ENCODE measurements around the gene CCDC116. TPM values are rescaled to one million over a fixed set of nuclear protein-coding genes. Genes with fewer than 3 reads are reported as not detected.
"Not testable (repeated sequence)": the region's sequence is repeated elsewhere in the genome, so short reads cannot be mapped to it uniquely, and the experiment has no call there.

Gene CCDC116
- polyA plus RNA-seq, 4 donors, result 0.18 to 0.91 (median 0.42) TPM

DNA sequence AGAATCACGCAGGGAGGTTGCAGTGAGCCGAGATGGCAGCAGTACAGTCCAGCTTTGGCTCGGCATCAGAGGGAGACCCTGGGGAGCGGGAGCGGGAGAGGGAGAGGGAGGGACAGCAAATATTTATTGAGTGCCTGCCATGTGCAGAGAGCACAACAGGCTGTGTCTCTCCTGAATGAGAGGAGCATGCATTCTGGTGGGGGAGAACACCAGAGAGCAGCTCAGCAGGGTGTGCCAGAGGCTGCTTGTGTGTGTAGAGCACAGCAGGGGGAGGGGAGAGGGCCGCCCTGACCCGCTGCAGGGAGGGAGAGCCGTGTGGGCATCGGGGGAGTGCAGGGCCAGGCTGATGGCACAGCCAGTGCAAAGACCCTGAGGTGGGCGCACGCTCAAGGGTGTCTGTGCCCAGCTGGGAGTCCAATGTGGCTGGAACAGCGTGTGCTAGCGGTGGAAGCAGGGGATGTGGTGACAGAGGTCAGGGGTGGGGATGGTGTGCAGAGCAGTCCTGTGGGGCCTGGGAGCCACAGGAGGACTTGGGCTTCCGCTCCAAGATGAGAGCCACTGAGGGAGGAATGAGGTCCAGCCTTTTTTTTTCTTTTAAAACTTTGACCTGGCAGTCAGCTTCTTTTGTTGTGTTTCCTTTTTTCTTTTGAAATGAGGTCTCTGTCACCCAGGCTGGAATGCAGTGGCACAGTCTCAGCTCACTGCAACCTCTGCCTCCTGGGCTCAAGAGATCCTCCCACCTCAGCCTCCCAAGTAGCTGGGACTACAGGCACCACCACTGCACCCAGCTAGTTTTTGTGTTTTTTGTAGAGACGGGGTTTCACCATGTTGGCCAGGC lies 45.3 kb downstream of the CCDC116 start:
- DNase-seq (ENCODE audit: low read depth in 4 of 4, low spot score in 3 of 4), result no peak

GRCh38 chr22:21678842-21679241 lies 46.3 kb downstream of the CCDC116 start:
- DNase-seq (ENCODE audit: low read depth in 4 of 4, low spot score in 3 of 4), result not testable (repeated sequence)

DNA sequence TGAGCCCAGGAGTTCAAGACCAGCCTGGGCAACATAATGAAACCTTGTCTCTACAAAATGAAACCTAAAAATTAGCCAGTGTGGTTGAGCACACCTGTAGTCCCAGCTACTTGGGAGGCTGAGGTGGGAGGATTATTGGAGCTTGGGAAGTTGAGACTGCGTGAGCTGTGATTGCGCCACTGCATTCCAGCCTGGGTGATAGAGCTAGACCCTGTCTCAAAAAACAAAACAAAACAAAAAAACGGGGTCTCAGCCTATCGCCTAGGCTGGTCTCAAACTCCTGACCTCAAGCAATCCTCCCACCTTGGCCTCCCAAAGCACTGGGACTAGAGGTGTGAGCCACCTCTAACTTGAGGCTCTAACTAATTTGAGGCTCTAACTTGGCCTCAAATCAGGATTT lies 46.8 kb downstream of the CCDC116 start:
- no peak for DNase-seq (ENCODE audit: low read depth in 4 of 4, low spot score in 3 of 4)

GRCh38 chr22:21680830-21681565 lies 48.4 kb downstream of the CCDC116 start:
- no peak for DNase-seq (ENCODE audit: low read depth in 4 of 4, low spot score in 3 of 4)

GRCh38 chr22:21681566-21682370 lies 49.2 kb downstream of the CCDC116 start:
- DNase-seq (ENCODE audit: low read depth in 4 of 4, low spot score in 3 of 4), result no peak

DNA sequence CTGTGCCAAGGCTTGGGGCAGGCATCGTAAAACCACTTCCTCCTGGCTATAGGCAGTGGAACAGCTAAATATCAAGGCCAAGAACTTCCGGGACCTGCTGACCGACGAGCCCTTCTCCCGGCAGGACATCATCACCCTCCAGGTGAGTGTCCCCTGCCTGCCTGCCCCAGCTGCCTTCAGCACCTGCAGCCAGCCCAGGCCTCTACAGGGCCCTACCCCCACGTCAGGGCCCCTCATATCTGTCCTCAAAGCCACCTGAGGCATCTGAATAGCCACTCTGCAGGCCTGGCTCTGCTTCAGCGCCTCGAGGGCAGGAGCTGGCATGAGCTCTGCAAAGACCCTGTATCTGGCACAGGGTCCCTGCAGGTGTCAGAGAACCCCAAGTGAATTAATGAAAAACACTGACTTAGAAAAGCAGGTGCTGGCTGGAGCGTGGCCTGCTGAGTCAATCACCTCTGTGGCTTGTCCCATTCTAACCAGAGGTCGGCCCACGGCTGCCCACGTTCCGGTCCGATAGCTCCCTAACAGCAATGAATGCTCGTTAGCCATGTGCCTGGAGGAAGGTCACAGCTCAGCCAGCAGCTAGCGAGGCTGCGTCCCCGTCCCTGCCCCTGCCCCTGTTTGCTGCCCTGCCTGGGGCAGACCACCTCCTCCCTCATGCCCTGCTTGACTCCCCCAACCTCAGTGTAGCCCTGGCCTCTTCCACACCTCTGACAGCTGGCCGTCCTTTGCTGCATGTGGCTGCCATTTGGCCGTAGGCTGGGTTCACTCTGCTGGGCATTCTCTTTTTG lies 50.0 kb downstream of the CCDC116 start:
- DNase-seq (ENCODE audit: low read depth in 4 of 4, low spot score in 3 of 4), result no peak

- DNase-seq (ENCODE audit: low read depth in 4 of 4, low spot score in 3 of 4), result no peak
Measured at GRCh38 chr22:21683401-21683811, 50.8 kb downstream of the CCDC116 start.

GRCh38 chr22:21684492-21685163 lies 52.1 kb downstream of the CCDC116 start:
- no peak for DNase-seq (ENCODE audit: low read depth in 4 of 4, low spot score in 3 of 4)

GRCh38 chr22:21685164-21685513 lies 52.6 kb downstream of the CCDC116 start:
- DNase-seq (ENCODE audit: low read depth in 4 of 4, low spot score in 3 of 4), result no peak

DNA sequence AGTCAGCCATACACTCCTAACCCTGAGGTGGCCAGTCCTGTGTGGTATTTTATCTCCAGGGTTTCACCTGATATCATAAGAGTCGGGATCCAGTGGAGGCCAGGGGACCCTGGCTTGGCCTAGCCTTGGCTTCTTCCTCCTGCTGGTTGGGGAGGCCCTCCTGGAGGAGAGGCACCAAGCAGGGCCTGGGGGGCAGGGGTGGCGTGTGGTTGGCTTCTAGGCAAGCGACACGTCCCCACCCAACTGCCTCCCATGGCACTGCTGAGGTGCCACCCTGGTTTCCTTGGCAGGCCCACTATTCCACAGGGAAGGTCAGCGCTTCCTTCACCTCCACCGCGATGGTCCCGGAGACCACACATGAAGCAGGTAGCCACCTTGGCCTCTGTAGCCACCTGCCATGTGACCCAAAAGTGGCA lies 53.6 kb downstream of the CCDC116 start:
- DNase-seq (ENCODE audit: low read depth in 4 of 4, low spot score in 3 of 4), result no peak

Other genes with a start within 250 kb of the CCDC116 start
- not detected for gene RIMBP3B, start 249.0 kb upstream of the CCDC116 start, polyA plus RNA-seq (ENCODE audit: insufficient read length in 4 of 4)
- gene HIC2, start 215.4 kb upstream of the CCDC116 start, polyA plus RNA-seq (ENCODE audit: insufficient read length in 4 of 4), result 10 to 100 TPM in 1 of 4 donors, 1 to 10 TPM in 3; 8.9 to 11.7 (median 9.4) TPM
- 1 to 10 TPM in 3 of 4 donors, under 1 TPM in 1; 0.79 to 1.9 (median 1.5) TPM for gene TMEM191C, start 165.4 kb upstream of the CCDC116 start, polyA plus RNA-seq (ENCODE audit: insufficient read length in 4 of 4)
- gene RIMBP3C, start 81.3 kb upstream of the CCDC116 start, polyA plus RNA-seq (ENCODE audit: insufficient read length in 4 of 4), result under 1 TPM; 0.25 to 0.50 (median 0.41) TPM
- 10 to 100 TPM; 56.0 to 69.1 (median 63.3) TPM for gene UBE2L3, start 65.0 kb upstream of the CCDC116 start, polyA plus RNA-seq (ENCODE audit: insufficient read length in 4 of 4)
- gene YDJC, start 2.7 kb upstream of the CCDC116 start, polyA plus RNA-seq (ENCODE audit: insufficient read length in 4 of 4), result 10 to 100 TPM in 3 of 4 donors, 1 to 10 TPM in 1; 9.7 to 18.8 (median 12.6) TPM
- gene SDF2L1, start 9.5 kb downstream of the CCDC116 start, polyA plus RNA-seq (ENCODE audit: insufficient read length in 4 of 4), result 10 to 100 TPM; 13.2 to 27.8 (median 17.1) TPM
- gene PPIL2, start 33.3 kb downstream of the CCDC116 start, polyA plus RNA-seq (ENCODE audit: insufficient read length in 4 of 4), result 10 to 100 TPM; 37.7 to 41.5 (median 39.6) TPM
- gene YPEL1, start 103.0 kb downstream of the CCDC116 start, polyA plus RNA-seq (ENCODE audit: insufficient read length in 4 of 4), result 10 to 100 TPM; 13.1 to 15.4 (median 14.6) TPM
- 100 to 1,000 TPM; 132 to 150 (median 142) TPM for gene MAPK1, start 234.9 kb downstream of the CCDC116 start, polyA plus RNA-seq (ENCODE audit: insufficient read length in 4 of 4)